Karpas-422 (cell line): ENCODE measurements around the gene DGKB. TPM values are rescaled to one million over a fixed set of nuclear protein-coding genes. Genes with fewer than 3 reads are reported as not detected.

Experiments
- DNase-seq: peaks from one replicate; pipeline ENCODE4 v3.0.0-alpha.2; 2015
- H2AFZ ChIP-seq: fragments of 200-600 bp; sonication (generic); 2 replicates; pipeline ENCODE4 v1.6.1; 2014; ENCODE audit warnings: antibody characterized with exemption, low read length, mixed read lengths
- H3K27ac ChIP-seq: fragments of 200-600 bp; sonication (generic); 2 replicates; pipeline ENCODE4 v1.5.1; 2014; ENCODE audit warnings: mild to moderate bottlenecking, low read length, moderate library complexity
- H3K27me3 ChIP-seq: fragments of 200-600 bp; sonication (generic); 2 replicates; pipeline ENCODE4 v1.6.1; 2014; ENCODE audit warnings: low read length, mixed read lengths
- H3K36me3 ChIP-seq: fragments of 200-600 bp; sonication (generic); 2 replicates; pipeline ENCODE4 v1.6.1; 2014; ENCODE audit warnings: low read length, mixed read lengths; ENCODE audit not compliant: insufficient read depth
- H3K4me1 ChIP-seq: fragments of 200-600 bp; sonication (generic); 2 replicates; pipeline ENCODE4 v1.6.1; 2014; ENCODE audit warnings: mild to moderate bottlenecking, low read length, mixed read lengths
- H3K4me2 ChIP-seq: fragments of 200-600 bp; sonication (generic); 2 replicates; pipeline ENCODE4 v1.6.1; 2014; ENCODE audit warnings: low read length, low read depth, mild to moderate bottlenecking; ENCODE audit not compliant: poor library complexity, severe bottlenecking
- H3K4me3 ChIP-seq: fragments of 200-600 bp; sonication (generic); 2 replicates; pipeline ENCODE4 v1.5.1; 2014; ENCODE audit warnings: mild to moderate bottlenecking, antibody characterized with exemption, low read length, mixed read lengths
- H3K79me2 ChIP-seq: fragments of 200-600 bp; sonication (generic); 2 replicates; pipeline ENCODE4 v1.6.1; 2014; ENCODE audit warnings: mild to moderate bottlenecking, low read length, mixed read lengths
- H3K9ac ChIP-seq: fragments of 200-600 bp; sonication (generic); 2 replicates; pipeline ENCODE4 v1.6.0; 2014; ENCODE audit warnings: low read length
- H3K9me2 ChIP-seq: fragments of 200-600 bp; sonication (generic), shearing (Covaris generic); replicated peaks from 2 replicates; pipeline ENCODE4 v1.6.0; 2014; ENCODE audit warnings: mild to moderate bottlenecking, low read length, moderate library complexity; ENCODE audit not compliant: insufficient read depth
- H3K9me3 ChIP-seq: fragments of 300-700, 200-600 bp; sonication (generic); 2 replicates; pipeline ENCODE4 v1.6.1; 2014; ENCODE audit warnings: low read length, mixed read lengths
- H4K20me1 ChIP-seq: fragments of 200-600 bp; sonication (generic); 2 replicates; pipeline ENCODE4 v1.6.1; 2014; ENCODE audit warnings: mild to moderate bottlenecking, antibody characterized with exemption, low read length, low read depth; ENCODE audit not compliant: insufficient read depth
- total RNA-seq: library from RNA; depleted of rRNA; stranded (reverse); fragments of >200 nt; shearing (Covaris generic); gene quantifications from 2 replicates; pipeline ENCODE4 v1.2.3, GENCODE V29; 2014; ENCODE audit warnings: low replicate concordance

DGKB gene
- total RNA-seq, 1 experiment from 2014 or later: not detected

GRCh38 chr7:14888962-14889361, 13.6 kb downstream of the DGKB start:
- no peaks in the 10 kb centered on the region for H3K27me3 ChIP-seq
- no peak overlapping the region for H3K27ac ChIP-seq
- H3K9me2 ChIP-seq: no peaks in the 10 kb centered on the region
- H3K9me3 ChIP-seq: peaks cover 6% of the 10 kb centered on the region; the same call in 1 of the 2 replicates
- H3K4me3 ChIP-seq: no peak overlapping the region
- no peak for DNase-seq
- no peak overlapping the region for H2AFZ ChIP-seq
- H3K4me2 ChIP-seq: no peak overlapping the region
- H3K79me2 ChIP-seq: no peaks in the 10 kb centered on the region
- no peak overlapping the region for H3K9ac ChIP-seq
- no peaks in the 10 kb centered on the region for H3K4me1 ChIP-seq
- no peaks in the 10 kb centered on the region for H3K36me3 ChIP-seq
- no peaks in the 10 kb centered on the region for H4K20me1 ChIP-seq

- Histone ChIP-seq H3K4me3 (no peak overlapping the region), H3K9me3 (peaks cover 3% of the 10 kb centered on the region; the same call in 1 of the 2 replicates), H3K79me2 (no peaks in the 10 kb centered on the region), H3K4me1 (no peaks in the 10 kb centered on the region), H2AFZ (no peak overlapping the region), H3K4me2 (no peak overlapping the region), H3K9ac (no peak overlapping the region), H3K27ac (no peak overlapping the region), H4K20me1 (no peaks in the 10 kb centered on the region), H3K36me3 (no peaks in the 10 kb centered on the region), H3K9me2 (no peaks in the 10 kb centered on the region), H3K27me3 (no peaks in the 10 kb centered on the region)
- no peak for DNase-seq
Observed at GRCh38 chr7:14886533-14886932, 16.0 kb downstream of the DGKB start.

- H2AFZ ChIP-seq: no peak overlapping the region
- no peak overlapping the region for H3K27ac ChIP-seq
- 0 out of 2 replicates have a peak, but pooled peaks cover 7% of the 10 kb centered on the region for H3K9me3 ChIP-seq
- no peaks in the 10 kb centered on the region for H4K20me1 ChIP-seq
- DNase-seq: no peak
- H3K27me3 ChIP-seq: no peaks in the 10 kb centered on the region
- H3K36me3 ChIP-seq: no peaks in the 10 kb centered on the region
- no peaks in the 10 kb centered on the region for H3K79me2 ChIP-seq
- no peak overlapping the region for H3K4me3 ChIP-seq
- H3K4me1 ChIP-seq: no peaks in the 10 kb centered on the region
- no peak overlapping the region for H3K9ac ChIP-seq
- H3K4me2 ChIP-seq: no peak overlapping the region
- no peaks in the 10 kb centered on the region for H3K9me2 ChIP-seq
Observed at GRCh38 chr7:14875941-14876587, 26.5 kb downstream of the DGKB start.

GRCh38 chr7:14871880-14872279, 30.7 kb downstream of the DGKB start:
- no peak for DNase-seq
- H3K4me3 ChIP-seq: no peak overlapping the region
- no peaks in the 10 kb centered on the region for H3K36me3 ChIP-seq
- no peak overlapping the region for H3K9ac ChIP-seq
- no peak overlapping the region for H3K27ac ChIP-seq
- H3K27me3 ChIP-seq: no peaks in the 10 kb centered on the region
- no peak overlapping the region for H3K4me2 ChIP-seq
- no peaks in the 10 kb centered on the region for H3K4me1 ChIP-seq
- H4K20me1 ChIP-seq: no peaks in the 10 kb centered on the region
- H3K9me2 ChIP-seq: no peaks in the 10 kb centered on the region
- no peak overlapping the region for H2AFZ ChIP-seq
- H3K79me2 ChIP-seq: no peaks in the 10 kb centered on the region
- H3K9me3 ChIP-seq: peaks cover 11% of the 10 kb centered on the region; the same call in 1 of the 2 replicates

GRCh38 chr7:14870394-14870793, 32.2 kb downstream of the DGKB start:
- H3K9me2 ChIP-seq: no peaks in the 10 kb centered on the region
- no peak overlapping the region for H3K4me2 ChIP-seq

GRCh38 chr7:14868937-14869336, 33.6 kb downstream of the DGKB start:
- Histone ChIP-seq H2AFZ (no peak overlapping the region), H3K79me2 (no peaks in the 10 kb centered on the region), H4K20me1 (no peaks in the 10 kb centered on the region), H3K9me3 (peaks cover 15% of the 10 kb centered on the region; the same call in 1 of the 2 replicates), H3K9ac (no peak overlapping the region), H3K27ac (no peak overlapping the region), H3K4me2 (no peak overlapping the region), H3K4me1 (no peaks in the 10 kb centered on the region), H3K36me3 (no peaks in the 10 kb centered on the region), H3K27me3 (no peaks in the 10 kb centered on the region), H3K9me2 (no peaks in the 10 kb centered on the region), H3K4me3 (no peak overlapping the region)
- DNase-seq: no peak

More at GRCh38 chr7:14870394-14870793, 32.2 kb downstream of the DGKB start:
- Histone ChIP-seq H3K4me1 (no peaks in the 10 kb centered on the region), H3K27me3 (no peaks in the 10 kb centered on the region), H2AFZ (no peak overlapping the region), H3K79me2 (no peaks in the 10 kb centered on the region), H3K27ac (no peak overlapping the region), H3K9ac (no peak overlapping the region), H3K36me3 (no peaks in the 10 kb centered on the region), H4K20me1 (no peaks in the 10 kb centered on the region), H3K4me3 (no peak overlapping the region), H3K9me3 (peaks cover 11% of the 10 kb centered on the region; the same call in 1 of the 2 replicates)
- no peak for DNase-seq

GRCh38 chr7:14861456-14861855, 41.1 kb downstream of the DGKB start:
- Histone ChIP-seq H3K9me2 (no peaks in the 10 kb centered on the region), H3K9ac (no peak overlapping the region), H3K4me3 (no peak overlapping the region), H3K4me1 (no peaks in the 10 kb centered on the region), H4K20me1 (no peaks in the 10 kb centered on the region), H2AFZ (no peak overlapping the region), H3K79me2 (no peaks in the 10 kb centered on the region), H3K27me3 (no peaks in the 10 kb centered on the region), H3K27ac (no peak overlapping the region), H3K4me2 (no peak overlapping the region), H3K9me3 (0 out of 2 replicates have a peak, but pooled peaks cover 3% of the 10 kb centered on the region), H3K36me3 (no peaks in the 10 kb centered on the region)
- DNase-seq: no peak

GRCh38 chr7:14859267-14859666, 43.3 kb downstream of the DGKB start:
- no peak for DNase-seq

More at GRCh38 chr7:14859267-14859666, 43.3 kb downstream of the DGKB start:
- H3K4me1 ChIP-seq: no peaks in the 10 kb centered on the region
- no peaks in the 10 kb centered on the region for H3K9me2 ChIP-seq
- H3K27ac ChIP-seq: no peak overlapping the region
- no peaks in the 10 kb centered on the region for H3K79me2 ChIP-seq
- H3K27me3 ChIP-seq: no peaks in the 10 kb centered on the region
- H3K4me2 ChIP-seq: no peak overlapping the region
- H4K20me1 ChIP-seq: no peaks in the 10 kb centered on the region
- H3K36me3 ChIP-seq: no peaks in the 10 kb centered on the region
- H3K9ac ChIP-seq: no peak overlapping the region
- H3K4me3 ChIP-seq: no peak overlapping the region
- peaks cover 3% of the 10 kb centered on the region for H3K9me3 ChIP-seq
- no peak overlapping the region for H2AFZ ChIP-seq
